Skeletal muscle satellite cell (primary cell): ENCODE results near the gene EIF3J.
"Not testable (repeated sequence)": the region's sequence is repeated elsewhere in the genome, so short reads cannot be mapped to it uniquely, and the experiment has no call there.

ENCODE experiments used
- H3K27me3 ChIP-seq: 2 replicates; pipeline ENCODE4 v1.7.0; 2013; ENCODE audit warnings: low read length; ENCODE audit not compliant: control insufficient read depth, insufficient read depth
- H3K36me3 ChIP-seq: 2 replicates; pipeline ENCODE4 v1.7.0; 2013; ENCODE audit warnings: mild to moderate bottlenecking, control low read depth, low read length; ENCODE audit not compliant: insufficient read depth
- H3K4me1 ChIP-seq: 2 replicates; pipeline ENCODE4 v1.7.0; 2013; ENCODE audit warnings: low read length; ENCODE audit not compliant: control insufficient read depth, insufficient read depth
- H3K4me2 ChIP-seq: 2 replicates; pipeline ENCODE4 v1.7.0; 2013; ENCODE audit warnings: mild to moderate bottlenecking, low read length
- H3K4me3 ChIP-seq: 2 replicates; pipeline ENCODE4 v1.7.0; 2013; ENCODE audit warnings: low read length
- H3K9ac ChIP-seq: 2 replicates; pipeline ENCODE4 v1.7.0; 2013; ENCODE audit warnings: mild to moderate bottlenecking, low read depth, low read length, moderate library complexity
- H3K9me3 ChIP-seq: replicated peaks from 2 replicates; pipeline ENCODE4 v1.7.0; 2013; ENCODE audit warnings: mild to moderate bottlenecking, control low read depth, low read length

Gene EIF3J

DNA sequence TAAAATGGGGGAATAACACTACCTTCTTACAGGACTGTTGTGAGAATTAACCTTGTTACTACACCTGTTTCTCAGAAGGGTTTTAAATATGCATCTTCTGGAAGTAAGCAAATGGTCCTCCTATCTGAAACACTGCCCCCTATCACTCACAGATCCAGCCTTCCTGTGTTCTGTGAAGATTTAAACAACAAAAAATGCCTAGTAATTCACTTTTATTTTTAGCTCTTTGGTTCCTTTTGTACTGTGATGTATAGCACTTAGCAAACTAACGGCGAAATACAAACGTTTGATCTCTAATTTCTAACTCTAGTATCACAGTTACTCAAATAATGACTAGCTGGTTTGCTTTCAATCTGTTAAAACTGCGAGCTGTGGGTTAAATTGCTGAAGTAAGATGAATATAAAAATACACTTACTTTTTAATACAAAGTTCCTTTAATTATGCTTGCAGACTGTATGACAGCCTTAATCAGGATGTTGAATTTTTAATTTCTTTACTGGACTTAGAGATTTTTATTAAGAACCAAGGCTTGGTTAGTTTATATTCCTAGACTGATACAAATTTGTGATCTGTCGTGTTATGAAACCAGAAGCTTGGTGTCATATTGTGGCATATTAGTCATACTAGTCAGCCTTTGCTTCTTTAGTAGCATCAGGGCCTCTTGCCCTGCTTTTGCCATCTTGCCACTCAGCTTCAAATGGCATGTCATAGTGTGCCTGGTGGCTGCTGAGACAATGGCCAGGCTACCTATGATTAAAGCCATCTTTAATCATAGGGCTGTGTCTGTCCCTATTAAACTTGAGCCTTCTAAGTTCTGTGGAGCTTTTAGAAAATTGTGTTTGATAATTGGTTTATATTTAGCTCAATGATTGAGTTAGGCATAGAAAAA lies 9.2 kb downstream of the EIF3J start:
- Histone ChIP-seq H3K4me2 (peak overlapping the region; percentile 34), H3K9me3 (no peaks in the 10 kb centered on the region), H3K27me3 (no peaks in the 10 kb centered on the region), H3K4me3 (no peak overlapping the region), H3K4me1 (peaks cover 43% of the 10 kb centered on the region), H3K9ac (no peak overlapping the region), H3K36me3 (peaks cover 22% of the 10 kb centered on the region)

DNA sequence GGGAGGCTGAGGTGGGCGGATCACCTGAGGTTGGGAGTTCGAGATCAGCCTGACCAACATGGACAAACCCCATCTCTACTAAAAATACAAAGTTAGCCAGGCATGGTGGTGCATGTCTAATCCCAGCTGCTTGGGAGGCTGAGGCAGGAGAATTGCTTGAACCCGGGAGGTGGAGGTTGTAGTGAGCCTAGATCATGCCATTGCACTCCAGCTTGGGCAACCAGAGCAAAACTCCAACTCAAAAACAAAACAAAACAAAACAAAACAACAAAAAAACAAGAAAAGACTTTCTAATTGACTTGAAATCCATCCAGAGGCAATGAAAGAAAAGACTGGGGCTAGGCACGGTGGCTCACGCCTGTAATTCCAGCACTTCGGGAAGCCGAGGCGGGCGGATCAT lies 12.2 kb downstream of the EIF3J start:
- Histone ChIP-seq H3K4me1 (peaks cover 22% of the 10 kb centered on the region), H3K36me3 (peaks cover 31% of the 10 kb centered on the region)
- H3K9ac ChIP-seq, H3K27me3 ChIP-seq, H3K4me3 ChIP-seq, H3K4me2 ChIP-seq, H3K9me3 ChIP-seq: not testable (repeated sequence)

DNA sequence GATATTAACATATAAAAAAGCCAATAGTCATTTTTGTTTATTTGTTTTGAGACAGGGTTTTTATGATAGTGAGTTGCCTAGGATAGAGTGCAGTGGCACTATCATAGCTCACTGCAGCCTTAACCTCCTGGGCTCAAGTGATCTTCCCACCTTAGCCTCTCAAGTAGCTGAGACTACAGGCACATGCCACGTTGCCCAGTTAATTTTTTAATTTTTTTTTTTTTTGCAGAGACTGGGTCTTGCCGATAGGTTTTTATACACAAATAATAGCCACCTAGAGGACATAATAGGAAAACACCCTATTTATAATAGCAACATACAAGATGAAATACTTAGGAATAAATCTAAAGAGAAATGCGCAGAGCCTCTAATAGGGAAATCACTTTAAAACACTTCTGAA lies 13.3 kb downstream of the EIF3J start:
- no peak overlapping the region for H3K4me2 ChIP-seq
- H3K4me3 ChIP-seq = no peak overlapping the region
- peaks cover 42% of the 10 kb centered on the region for H3K36me3 ChIP-seq
- H3K9me3 ChIP-seq = no peaks in the 10 kb centered on the region
- H3K9ac ChIP-seq = no peak overlapping the region
- H3K4me1 ChIP-seq = peaks cover 21% of the 10 kb centered on the region
- no peaks in the 10 kb centered on the region for H3K27me3 ChIP-seq

DNA sequence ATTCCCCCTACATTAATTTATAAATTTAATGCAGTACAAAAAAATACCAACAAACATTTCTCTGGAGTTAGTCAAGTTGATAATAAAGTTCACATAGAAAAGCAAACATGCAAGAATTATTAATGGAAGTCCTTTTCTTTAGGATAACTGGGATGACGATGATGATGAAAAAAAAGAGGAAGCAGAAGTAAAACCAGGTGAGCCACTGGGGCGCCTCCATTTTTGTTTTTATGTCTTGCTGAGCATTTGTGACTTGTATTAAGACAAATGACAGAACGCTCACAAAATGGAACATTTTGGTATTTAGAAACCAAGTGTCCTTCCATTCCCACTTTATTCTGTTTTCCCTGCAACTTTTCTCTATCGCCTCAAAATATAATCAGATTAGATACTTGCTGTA lies 13.8 kb downstream of the EIF3J start:
- H3K4me1 ChIP-seq = peaks cover 16% of the 10 kb centered on the region
- H3K9me3 ChIP-seq = no peaks in the 10 kb centered on the region
- peaks cover 44% of the 10 kb centered on the region for H3K36me3 ChIP-seq
- H3K4me2 ChIP-seq = no peak overlapping the region
- no peak overlapping the region for H3K4me3 ChIP-seq
- no peak overlapping the region for H3K9ac ChIP-seq
- H3K27me3 ChIP-seq = no peaks in the 10 kb centered on the region

DNA sequence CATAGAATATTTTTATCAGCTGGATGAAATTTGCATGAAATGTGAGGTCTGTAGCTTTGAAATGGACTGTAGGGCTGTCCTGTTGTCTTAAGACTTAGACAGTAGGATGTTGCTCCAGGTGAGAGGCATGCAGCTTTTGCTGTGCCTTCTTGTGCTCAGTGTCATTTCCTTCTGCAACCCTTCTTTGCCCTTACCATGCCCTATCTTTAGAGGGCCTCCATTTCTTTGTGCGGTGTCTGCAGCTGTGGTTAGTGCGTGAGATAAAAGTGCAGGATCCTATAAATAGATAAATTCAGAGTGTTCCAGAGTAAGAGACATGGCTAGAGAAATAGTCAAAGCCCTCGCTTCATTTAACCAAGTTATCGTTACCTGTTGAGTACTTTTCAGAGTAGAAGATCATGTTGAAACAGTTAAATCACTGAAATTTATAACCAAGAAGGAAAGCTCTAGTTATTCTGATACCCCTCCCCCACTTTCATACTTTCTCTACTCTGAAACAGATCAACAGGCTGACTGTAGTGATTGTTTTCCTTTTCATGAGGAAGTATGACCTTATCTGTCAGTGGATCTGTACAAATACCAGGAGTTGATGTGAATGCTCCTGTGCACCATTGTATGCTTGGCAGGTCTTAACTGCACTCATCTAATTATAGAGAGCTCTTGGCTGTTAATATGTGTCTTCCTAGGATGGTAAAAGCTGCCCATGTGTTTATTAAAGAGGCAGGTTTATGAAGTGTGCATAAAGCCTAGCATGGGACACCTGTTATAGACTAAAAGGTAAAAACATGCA lies 18.2 kb downstream of the EIF3J start:
- Histone ChIP-seq H3K4me3 (no peak overlapping the region), H3K36me3 (peaks cover 72% of the 10 kb centered on the region), H3K9ac (no peak overlapping the region), H3K4me1 (peaks cover 1% of the 10 kb centered on the region), H3K9me3 (no peaks in the 10 kb centered on the region), H3K27me3 (no peaks in the 10 kb centered on the region), H3K4me2 (no peak overlapping the region)

DNA sequence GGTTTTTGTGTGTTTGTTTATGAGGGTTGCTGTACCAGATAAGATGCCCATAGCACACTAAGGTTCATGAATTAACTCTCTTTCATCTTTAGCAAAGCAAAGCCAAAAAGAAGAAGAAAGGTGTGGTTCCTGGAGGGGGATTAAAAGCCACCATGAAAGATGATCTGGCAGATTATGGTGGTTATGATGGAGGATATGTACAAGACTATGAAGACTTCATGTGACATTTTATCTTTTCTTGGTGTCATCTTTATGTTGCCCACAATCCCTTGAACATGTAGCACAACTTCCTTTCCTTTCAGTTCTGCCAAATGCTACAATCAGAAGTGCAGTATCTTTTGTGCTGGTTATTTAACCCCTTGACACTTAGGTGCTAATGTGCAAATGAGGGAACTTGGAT lies 24.0 kb downstream of the EIF3J start:
- peaks cover 88% of the 10 kb centered on the region for H3K36me3 ChIP-seq
- not testable (repeated sequence) for H3K4me3 ChIP-seq, H3K9ac ChIP-seq, H3K4me1 ChIP-seq, H3K27me3 ChIP-seq, H3K4me2 ChIP-seq, H3K9me3 ChIP-seq

DNA sequence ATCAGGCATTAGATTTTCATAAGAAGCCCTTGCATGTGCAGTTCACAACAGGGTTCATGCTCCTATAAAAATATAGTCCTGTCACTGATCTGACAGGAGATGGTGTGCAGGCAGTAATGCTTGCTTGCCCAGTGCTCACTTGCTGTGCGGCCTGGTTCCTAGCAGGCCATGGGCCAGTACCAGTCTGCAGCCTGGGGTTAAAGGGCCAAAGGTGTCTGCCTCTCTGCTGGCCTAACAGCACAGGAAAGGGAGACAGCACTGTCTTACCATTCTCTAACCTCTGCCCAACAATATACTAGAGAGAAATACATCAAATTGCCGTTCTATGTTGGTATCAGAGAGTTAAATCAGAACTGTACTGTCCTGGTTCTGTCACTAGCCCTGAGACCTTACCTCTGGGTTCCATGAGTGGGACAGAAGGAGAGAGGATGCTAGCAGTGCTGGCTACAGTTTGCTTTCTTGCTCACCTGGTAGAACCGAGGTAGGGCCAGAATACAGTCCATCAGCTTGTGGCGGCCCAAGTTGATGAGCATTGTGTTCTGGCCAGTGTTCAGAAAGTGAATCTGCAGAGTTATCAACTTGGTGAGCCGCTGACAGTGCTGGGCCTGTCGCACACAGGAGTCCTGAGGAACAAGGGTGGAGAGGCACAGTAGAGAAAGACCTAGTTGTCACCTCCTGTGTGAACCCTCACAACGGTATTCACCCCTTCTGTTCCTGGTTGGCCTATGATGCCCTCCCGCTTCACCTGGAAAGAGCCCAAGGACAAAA lies 28.6 kb downstream of the EIF3J start:
- Histone ChIP-seq H3K4me2 (no peak overlapping the region), H3K9ac (no peak overlapping the region), H3K9me3 (no peaks in the 10 kb centered on the region), H3K27me3 (no peaks in the 10 kb centered on the region), H3K4me3 (no peak overlapping the region), H3K4me1 (no peaks in the 10 kb centered on the region), H3K36me3 (peaks cover 73% of the 10 kb centered on the region)

DNA sequence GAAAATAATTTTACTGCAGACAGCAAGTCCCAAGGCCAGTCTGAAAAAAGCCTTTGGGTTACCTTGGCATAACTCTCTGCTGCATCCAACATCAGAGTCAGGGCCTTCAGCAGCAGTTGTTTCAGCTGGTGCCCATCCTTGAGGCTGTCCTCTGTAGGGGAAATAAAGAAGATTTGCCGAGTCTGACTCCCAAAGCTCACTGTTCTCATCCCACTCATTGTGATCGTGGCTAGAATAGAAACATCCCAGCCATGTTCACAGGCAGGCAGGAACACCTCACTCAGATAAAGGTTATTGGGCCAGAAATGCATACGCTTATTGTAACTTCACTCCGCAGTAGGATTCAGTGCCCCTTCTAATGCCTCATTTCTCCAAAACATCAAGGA lies 29.2 kb downstream of the EIF3J start:
- Histone ChIP-seq H3K36me3 (peaks cover 67% of the 10 kb centered on the region), H3K4me1 (no peaks in the 10 kb centered on the region), H3K9ac (no peak overlapping the region), H3K4me3 (no peak overlapping the region), H3K27me3 (no peaks in the 10 kb centered on the region), H3K4me2 (no peak overlapping the region), H3K9me3 (no peaks in the 10 kb centered on the region)

DNA sequence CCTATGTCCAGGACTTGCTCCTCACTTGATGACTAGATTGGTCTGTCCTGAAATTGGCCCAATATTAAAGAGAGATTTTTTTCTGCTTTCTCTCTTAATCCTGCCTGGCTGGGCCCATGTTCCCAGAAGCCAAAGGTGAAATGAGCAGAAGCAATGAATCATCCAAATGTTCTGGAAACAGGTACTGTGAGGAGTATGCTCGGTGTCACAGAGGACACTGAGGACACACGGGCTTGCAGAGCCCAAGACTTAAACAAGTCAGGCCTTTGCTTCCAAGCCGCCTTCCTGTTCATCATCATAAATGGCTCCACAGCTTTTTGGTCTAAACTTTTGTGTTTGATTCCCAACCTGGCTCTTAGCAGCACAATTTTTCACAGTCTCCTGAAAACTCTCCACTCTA lies 31.4 kb downstream of the EIF3J start:
- Histone ChIP-seq H3K27me3 (no peaks in the 10 kb centered on the region), H3K36me3 (peaks cover 54% of the 10 kb centered on the region), H3K9ac (no peak overlapping the region), H3K9me3 (no peaks in the 10 kb centered on the region), H3K4me1 (no peaks in the 10 kb centered on the region), H3K4me3 (no peak overlapping the region), H3K4me2 (no peak overlapping the region)

DNA sequence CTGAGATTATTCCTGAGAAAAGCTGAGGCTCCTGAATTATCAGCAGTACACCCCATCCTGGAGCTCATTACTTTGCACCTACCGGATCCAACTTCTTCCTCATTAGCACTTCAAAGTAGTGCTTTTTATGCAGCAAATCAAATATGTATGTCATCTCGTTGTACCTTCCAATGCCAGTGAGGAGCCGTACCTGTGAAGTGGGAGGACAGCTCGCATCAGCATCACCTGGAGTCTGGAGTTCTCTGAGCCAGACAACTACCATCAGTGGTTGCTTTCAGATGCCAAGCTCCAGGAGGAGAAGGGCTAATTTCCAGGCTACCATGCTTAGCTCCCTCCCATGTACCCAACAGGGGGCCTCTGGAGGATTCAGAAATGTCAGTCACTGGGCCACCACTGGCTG lies 32.4 kb downstream of the EIF3J start:
- H3K36me3 ChIP-seq = peaks cover 54% of the 10 kb centered on the region
- no peak overlapping the region for H3K4me2 ChIP-seq
- no peak overlapping the region for H3K9ac ChIP-seq
- no peaks in the 10 kb centered on the region for H3K9me3 ChIP-seq
- H3K4me3 ChIP-seq = no peak overlapping the region
- no peaks in the 10 kb centered on the region for H3K27me3 ChIP-seq
- no peaks in the 10 kb centered on the region for H3K4me1 ChIP-seq

DNA sequence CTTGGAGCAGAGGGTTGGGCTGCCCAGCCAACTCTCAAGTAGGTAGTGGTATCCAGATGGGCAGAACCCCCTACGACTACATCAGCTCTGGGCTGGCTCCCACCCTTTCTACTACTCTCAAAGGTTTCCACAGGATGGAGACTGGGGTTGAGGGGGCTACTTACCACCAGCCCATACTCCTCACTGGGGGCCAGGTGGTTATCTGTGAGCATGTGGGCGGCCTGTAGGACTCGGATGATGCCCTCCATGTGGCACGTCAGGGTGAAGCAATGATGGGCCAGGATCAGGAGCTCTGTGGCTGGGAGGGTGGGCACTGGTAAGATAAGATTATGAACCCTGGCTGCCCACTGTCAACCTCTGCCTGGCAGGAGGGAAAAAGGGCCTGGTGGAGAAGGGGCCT lies 33.4 kb downstream of the EIF3J start:
- H3K9me3 ChIP-seq = no peaks in the 10 kb centered on the region
- no peaks in the 10 kb centered on the region for H3K4me1 ChIP-seq
- H3K27me3 ChIP-seq = no peaks in the 10 kb centered on the region
- no peak overlapping the region for H3K4me2 ChIP-seq
- no peak overlapping the region for H3K4me3 ChIP-seq
- H3K36me3 ChIP-seq = peaks cover 53% of the 10 kb centered on the region
- no peak overlapping the region for H3K9ac ChIP-seq
